GM12878 (cell line): ENCODE measurements around the gene FOSB. TPM values are rescaled to one million over a fixed set of nuclear protein-coding genes. Genes with fewer than 3 reads are reported as not detected.

ENCODE experiments used
- ATAC-seq: fragments of 200-7000 bp; cut with Tn5 transposase; 3 replicates; pipeline ENCODE4 v1.9.1; 2020; ENCODE audit warnings: mild to moderate bottlenecking, moderate library complexity
- BruUV-seq: library from RNA; stranded (reverse); fragments of 400-500 nt; replicated peaks from 2 replicates; lab custom pipeline; 2021; lab: Mats Ljungman, UMichigan
- CTCF ChIA-PET: fragments of 300-600 bp; sonication (Branson Sonifier 250); formaldehyde crosslinking; extraction: SDS; loops from one replicate; lab custom pipeline; 2021; ENCODE audit warnings: inconsistent platforms; lab: Yijun Ruan, JAX
- POLR2A ChIA-PET: fragments of 350-600 bp; formaldehyde crosslinking; extraction: SDS; loops from one replicate; lab custom pipeline; 2021; ENCODE audit warnings: inconsistent platforms; lab: Charles Lee
- RAD21 ChIA-PET: fragments of 300-600 bp; sonication (Branson Sonifier 250); formaldehyde crosslinking; loops from one replicate; lab custom pipeline; 2023; ENCODE audit warnings: antibody characterized with exemption; ENCODE audit not compliant: unreplicated experiment; lab: Charles Lee
- SMC1A ChIA-PET: fragments of 300-600 bp; sonication (Branson Sonifier 250); formaldehyde crosslinking; loops from one replicate; lab custom pipeline; 2023; ENCODE audit not compliant: unreplicated experiment, uncharacterized antibody; lab: Charles Lee
- DNase-seq: peaks from one replicate; pipeline ENCODE4 v3.0.0-alpha.2; 2011; ENCODE audit warnings: low read depth, low spot score
- FAIRE-seq: peaks from 3 replicates; lab custom pipeline; 2011; peaks lifted over from hg19 to GRCh38; lab: Jason Lieb, UNC
- H2AFZ ChIP-seq: 2 replicates; pipeline ENCODE4 v1.6.0; 2011; ENCODE audit warnings: low read depth, low read length, control low read depth; ENCODE audit not compliant: control insufficient read depth
- H3K27ac ChIP-seq: 2 replicates; pipeline ENCODE4 v1.5.1; 2011; ENCODE audit warnings: control low read depth; ENCODE audit not compliant: control insufficient read depth, insufficient read depth
- H3K27me3 ChIP-seq, 2 experiments: replicated peaks in 1 of 2; 2 replicates each; pipeline versions ENCODE4 v1.6.0 to v1.6.1; 2011; ENCODE audit warnings: low read length in 1 of 2; ENCODE audit not compliant: control insufficient read depth in 2 of 2, insufficient read depth in 2 of 2
- H3K36me3 ChIP-seq, 2 experiments: 2 replicates each; pipeline ENCODE4 v1.5.1; 2011; ENCODE audit warnings: low read length in 1 of 2; ENCODE audit not compliant: control insufficient read depth in 2 of 2, insufficient read depth in 2 of 2
- H3K4me1 ChIP-seq: 2 replicates; pipeline ENCODE4 v1.6.1; 2011; ENCODE audit warnings: mild to moderate bottlenecking, low read length, moderate library complexity, mixed read lengths; ENCODE audit not compliant: control insufficient read depth, insufficient read depth
- H3K4me2 ChIP-seq: 2 replicates; pipeline ENCODE4 v1.6.0; 2011; ENCODE audit warnings: control low read depth; ENCODE audit not compliant: control insufficient read depth, insufficient read depth
- H3K4me3 ChIP-seq: fragments of 200-600 bp; sonication (generic); 2 replicates; pipeline ENCODE4 v1.5.1; 2016
- H3K79me2 ChIP-seq: 2 replicates; pipeline ENCODE4 v1.6.0; 2011; ENCODE audit warnings: low read length; ENCODE audit not compliant: control insufficient read depth, insufficient read depth
- H3K9ac ChIP-seq: 2 replicates; pipeline ENCODE4 v1.8.0; 2011; ENCODE audit warnings: low read length, control low read depth, mixed read lengths; ENCODE audit not compliant: control insufficient read depth, insufficient read depth
- H3K9me3 ChIP-seq: replicated peaks from 3 replicates; pipeline ENCODE4 v1.5.1; 2011; ENCODE audit warnings: mild to moderate bottlenecking, low read length; ENCODE audit not compliant: control insufficient read depth, insufficient read depth
- H4K20me1 ChIP-seq: 2 replicates; pipeline ENCODE4 v1.6.0; 2011; ENCODE audit not compliant: control insufficient read depth, insufficient read depth
- HDAC2 ChIP-seq: fragments of 200-600 bp; sonication (generic); IDR thresholded peaks from 2 replicates; pipeline ENCODE4 v1.6.1; 2017
- IKZF2 ChIP-seq, 2 experiments: fragments of 450-650 bp; IDR thresholded peaks; 2 replicates each; pipeline ENCODE4 v1.6.1; 2017; ENCODE audit warnings: mild to moderate bottlenecking in 2 of 2, moderate library complexity in 2 of 2
- MTA3 ChIP-seq: IDR thresholded peaks from 2 replicates; pipeline ENCODE4 v1.6.1; 2012; ENCODE audit warnings: low read length, inconsistent platforms, borderline replicate concordance
- PBX3 ChIP-seq: IDR thresholded peaks from 2 replicates; pipeline ENCODE4 v1.6.1; 2011; ENCODE audit warnings: mild to moderate bottlenecking, low read depth, low read length, moderate library complexity; ENCODE audit not compliant: insufficient replicate concordance
- PKNOX1 ChIP-seq: fragments of 450-650 bp; IDR thresholded peaks from 2 replicates; pipeline ENCODE4 v1.6.1; 2016; ENCODE audit warnings: mild to moderate bottlenecking
- PML ChIP-seq: IDR thresholded peaks from 2 replicates; pipeline ENCODE4 v1.6.1; 2012; ENCODE audit warnings: low read length, inconsistent platforms
- ZBTB11 ChIP-seq: fragments of 450-650 bp; formaldehyde crosslinking; IDR thresholded peaks from 2 replicates; pipeline ENCODE4 v1.5.0; 2022; ENCODE audit warnings: mild to moderate bottlenecking, missing genetic modification characterization
- ZNF592 ChIP-seq: fragments of 450-650 bp; IDR thresholded peaks from 2 replicates; pipeline ENCODE4 v1.6.1; 2017; ENCODE audit warnings: mild to moderate bottlenecking, moderate library complexity
- ZSCAN29 ChIP-seq: fragments of 450-650 bp; IDR thresholded peaks from 2 replicates; pipeline ENCODE4 v1.6.1; 2017; ENCODE audit warnings: mild to moderate bottlenecking, moderate library complexity
- WGBS: methylation state at CpG from one replicate; pipeline ENCODE4 v1.1.6; 2016; ENCODE audit warnings: low lambda C conversion rate; ENCODE audit not compliant: insufficient replicate concordance, insufficient coverage; ENCODE audit errors: missing lambda C conversion rate; 5-methylcytosine and 5-hydroxymethylcytosine counted together
- in situ Hi-C: fragments of 300-500 bp; cut with MboI; formaldehyde crosslinking; loops from 9 replicates; pipeline ENCODE4 v1.14.3; 2018; ENCODE audit warnings: mixed read lengths
- intact Hi-C: fragments of 100-400 bp; cut with micrococcal nuclease; formaldehyde crosslinking; loops from one replicate; pipeline ENCODE4 v1.14.2; 2022; ENCODE audit not compliant: unreplicated experiment
- polyA plus RNA-seq, 11 experiments: library from polyadenylated mRNA; depleted of rRNA in 4 of 11; unstranded in 6 of 11; stranded (reverse) in 5 of 11; fragments of >200 nt; fragmentation: Nextera tagmentation in 4 of 11; fragmentation: Illumina TruSeq in 1 of 11; extraction: Ambion mirVana in 4 of 11; extraction: Trizol in 1 of 11; gene quantifications; 1 replicate in 1 of 11; 2 replicates in 10 of 11; pipeline versions ENCODE4 v1.2.1 to v1.2.3, GENCODE V29; 2011 to 2016; ENCODE audit warnings: inconsistent platforms in 2 of 11, missing spikeins in 2 of 11, low read depth in 1 of 11
- total RNA-seq, 4 experiments: library from RNA; depleted of rRNA in 3 of 4; stranded (reverse); fragments of >200 nt in 3 of 4; fragmentation: Illumina TruSeq in 1 of 4; extraction: Trizol in 1 of 4; gene quantifications; 2 replicates each; pipeline versions ENCODE4 v1.2.1 to v1.2.3, GENCODE V29; 2013 to 2021

FOSB gene
- total and polyA plus RNA-seq, 10 of the 15 experiments (the other 5 are each of a cell fraction or from before 2014, with no cell fraction given): 0.06 to 0.56 (median 0.26) TPM

GRCh38 chr19:45492627-45493470, 25.1 kb downstream of the FOSB start (continued):
- TF ChIP-seq PKNOX1 (peak; percentile 92), MTA3 (no peak), HDAC2 (no peak), ZSCAN29 (no peak), PML (no peak), PBX3 (peak; percentile 83)

- DNase-seq: no peak
- WGBS: 81% methylated on average over 38 of the region's 39 CpGs
- no peak overlapping the region for H3K27ac ChIP-seq
- no peaks in the 10 kb centered on the region; the same call in 2 of the 3 replicates for H3K9me3 ChIP-seq
- H2AFZ ChIP-seq: no peak overlapping the region
- H3K27me3 ChIP-seq: peaks cover 0 to 9% of the 10 kb centered on the region in 2 experiments; a peak in 3 of 4 replicates
- H3K9ac ChIP-seq: no peak overlapping the region
- FAIRE-seq: no peak
- in situ Hi-C loops: no loop called here
- BruUV-seq: no TSS peak
- ChIA-PET RAD21 (interaction anchor here (0.9 to 1.2 kb wide), 4 partner anchors 32 to 175 kb away, joined by 3 to 5 read pairs (median 4); no protein-coding TSS in a partner anchor), POLR2A (interaction anchor here (0.5 to 0.8 kb wide), 2 partner anchors 173 to 212 kb away, joined by 3 read pairs; no protein-coding TSS in a partner anchor), CTCF (interaction anchor here (0.7 to 6.6 kb wide), 8 partner anchors 9 to 149 kb away, joined by 3 to 65 read pairs (median 4); partner anchors contain the start of gene PPP1R13L), SMC1A (interaction anchor here (0.8 to 2.1 kb wide), 4 partner anchors 9 to 90 kb away, joined by 3 to 8 read pairs (median 6); partner anchors contain the start of gene OPA3)
- no peak overlapping the region for H3K4me2 ChIP-seq
- ATAC-seq: no peak
- H3K4me3 ChIP-seq: no peak overlapping the region
- H3K36me3 ChIP-seq: no peaks in the 10 kb centered on the region
- peaks cover 20% of the 10 kb centered on the region for H3K4me1 ChIP-seq
- peaks cover 6% of the 10 kb centered on the region; the same call in 1 of the 2 replicates for H4K20me1 ChIP-seq
- intact Hi-C loops: no loop called here
- no peaks in the 10 kb centered on the region for H3K79me2 ChIP-seq
- TF ChIP-seq IKZF2 (IDR thresholded peaks at IDR 0.05) (no peak), ZNF592 (no peak), ZBTB11 (CRISPR knock-in tag) (no peak)
Observed at GRCh38 chr19:45494261-45494916, 26.6 kb downstream of the FOSB start.
